Mucosa of descending colon (tissue), 3 donors: ENCODE results near the gene SPAG7. TPM values are rescaled to one million over a fixed set of nuclear protein-coding genes. Genes with fewer than 3 reads are reported as not detected.

Source experiments
- ATAC-seq: fragments of 200-7000 bp; cut with Tn5 transposase; one replicate; pipeline ENCODE4 v1.9.1; 2020; ENCODE audit warnings: mild to moderate bottlenecking, moderate library complexity
- DNase-seq, 3 donors: peaks; one replicate each; pipeline ENCODE4 v3.0.0-alpha.2; 2020
- H3K36me3 ChIP-seq: fragments of 200-600 bp; one replicate; pipeline ENCODE4 v1.8.0; 2021; ENCODE audit warnings: low read depth, mild to moderate bottlenecking
- H3K4me1 ChIP-seq: fragments of 200-600 bp; one replicate; pipeline ENCODE4 v1.8.0; 2021; ENCODE audit warnings: low read depth, mild to moderate bottlenecking
- H3K4me3 ChIP-seq: fragments of 200-600 bp; one replicate; pipeline ENCODE4 v1.8.0; 2021; ENCODE audit warnings: mild to moderate bottlenecking
- H3K9me3 ChIP-seq: fragments of 200-600 bp; one replicate; pipeline ENCODE4 v1.8.0; 2021; ENCODE audit warnings: mild to moderate bottlenecking
- intact Hi-C, 2 donors: fragments of 100-400 bp; cut with DNase I in 1 of 2; cut with micrococcal nuclease in 1 of 2; formaldehyde crosslinking; loops; one replicate each; pipeline versions ENCODE4 v1.11.0 to v1.11.1; 2022; cut with DNase I, micrococcal nuclease
- total RNA-seq, 3 donors: library from RNA; stranded (reverse); fragmentation: NEBNext Ultra II Directional in 2 of 3; extraction: Animal tissue kit (Norgen Biotek cat#: 25700) in 2 of 3; gene quantifications; one replicate each; pipeline versions ENCODE4 v1.2.1 to v1.2.4, GENCODE V29; 2021 to 2023
- TF ChIP-seq, protein P1 (sequence below): fragments of 200-600 bp; IDR thresholded peaks from one replicate; pipeline ENCODE4 v1.8.0; 2022; ENCODE audit warnings: antibody characterized with exemption, mild to moderate bottlenecking
- donor health status: DM: no; HTN: no; CAD: no; lungs with moderate emphysema.
- donor health status: DM: no; HTN: no; CAD: no.
- donor health status: DM: no; HTN: yes; CAD: no.

The SPAG7 gene
- total RNA-seq, 3 donors from 2014 or later: 41.3 to 54.0 (median 51.7) TPM

DNA sequence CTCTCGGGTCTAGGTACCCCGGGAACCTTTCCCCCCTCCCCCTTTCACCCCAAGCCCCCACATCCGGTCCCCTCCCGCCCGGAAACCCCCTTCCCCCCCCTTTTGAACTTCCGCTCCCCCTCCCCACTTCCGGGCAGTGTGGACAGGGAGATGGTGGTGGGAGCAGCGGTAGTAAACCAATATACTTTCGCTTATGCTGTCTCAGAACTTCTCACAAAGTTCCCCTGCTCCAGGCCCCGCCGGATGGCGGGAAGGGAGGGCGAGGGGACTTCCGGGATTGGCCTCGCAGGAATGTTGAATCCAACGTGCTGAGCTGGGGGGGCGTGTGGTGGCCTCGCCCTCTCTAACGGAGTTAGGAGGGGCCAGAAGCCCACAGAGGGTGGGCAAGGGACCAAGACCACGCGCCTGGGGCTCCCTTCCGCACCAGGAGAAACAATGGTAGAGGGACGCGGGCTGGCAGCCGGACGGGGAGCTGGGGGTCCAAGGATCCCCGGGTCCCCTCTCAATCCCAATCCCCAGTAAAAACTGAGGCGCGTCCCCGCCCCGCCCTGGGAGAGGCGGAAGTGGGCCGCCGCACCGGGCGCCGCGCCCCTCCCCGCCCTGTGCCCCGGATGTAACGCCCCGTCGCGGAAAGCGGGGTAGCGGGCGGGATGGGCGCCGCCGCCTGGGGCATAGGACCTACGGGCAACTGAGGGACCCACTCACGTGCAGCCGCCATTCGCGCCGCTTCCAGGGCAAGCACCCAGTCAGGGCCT lies 20.0 kb downstream of the SPAG7 start:
- Histone ChIP-seq H3K4me3 (peak overlapping the region; percentile 98), H3K9me3 (no peaks in the 10 kb centered on the region), H3K36me3 (no peaks in the 10 kb centered on the region), H3K4me1 (peaks cover 33% of the 10 kb centered on the region)
- intact Hi-C loops: no loop called here
- ATAC-seq (peak; percentile 62), DNase-seq (peak; percentile 83 to 89 (median 88))
- TF ChIP-seq, protein P1, sequence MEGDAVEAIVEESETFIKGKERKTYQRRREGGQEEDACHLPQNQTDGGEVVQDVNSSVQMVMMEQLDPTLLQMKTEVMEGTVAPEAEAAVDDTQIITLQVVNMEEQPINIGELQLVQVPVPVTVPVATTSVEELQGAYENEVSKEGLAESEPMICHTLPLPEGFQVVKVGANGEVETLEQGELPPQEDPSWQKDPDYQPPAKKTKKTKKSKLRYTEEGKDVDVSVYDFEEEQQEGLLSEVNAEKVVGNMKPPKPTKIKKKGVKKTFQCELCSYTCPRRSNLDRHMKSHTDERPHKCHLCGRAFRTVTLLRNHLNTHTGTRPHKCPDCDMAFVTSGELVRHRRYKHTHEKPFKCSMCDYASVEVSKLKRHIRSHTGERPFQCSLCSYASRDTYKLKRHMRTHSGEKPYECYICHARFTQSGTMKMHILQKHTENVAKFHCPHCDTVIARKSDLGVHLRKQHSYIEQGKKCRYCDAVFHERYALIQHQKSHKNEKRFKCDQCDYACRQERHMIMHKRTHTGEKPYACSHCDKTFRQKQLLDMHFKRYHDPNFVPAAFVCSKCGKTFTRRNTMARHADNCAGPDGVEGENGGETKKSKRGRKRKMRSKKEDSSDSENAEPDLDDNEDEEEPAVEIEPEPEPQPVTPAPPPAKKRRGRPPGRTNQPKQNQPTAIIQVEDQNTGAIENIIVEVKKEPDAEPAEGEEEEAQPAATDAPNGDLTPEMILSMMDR: no peak

DNA sequence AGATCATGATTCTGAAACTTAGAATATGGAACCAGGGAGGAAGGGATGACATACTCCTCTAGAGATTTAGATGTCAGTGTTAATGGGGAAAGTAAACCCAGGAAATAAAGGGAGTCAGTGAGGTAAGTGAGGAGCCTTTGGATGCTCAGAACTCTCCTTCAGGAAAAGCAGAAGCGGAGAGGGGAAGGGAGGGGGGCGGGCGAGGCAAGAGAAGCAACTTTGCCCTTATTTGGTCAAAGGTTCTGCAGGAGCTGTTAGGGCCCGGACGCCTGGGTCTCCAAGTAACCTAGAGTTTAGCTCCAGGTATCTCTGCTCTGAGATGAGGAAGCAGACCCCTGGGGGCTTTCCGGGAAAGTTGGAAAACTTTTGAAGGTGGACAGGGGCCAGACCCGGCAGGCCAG lies 20.6 kb downstream of the SPAG7 start:
- Histone ChIP-seq H3K9me3 (no peaks in the 10 kb centered on the region), H3K36me3 (no peaks in the 10 kb centered on the region), H3K4me3 (peak overlapping the region; percentile 98), H3K4me1 (peaks cover 35% of the 10 kb centered on the region)
- TF ChIP-seq, protein P1: no peak
- intact Hi-C loops: no loop called here
- ATAC-seq (no peak), DNase-seq (peak in 1 of 3 donors; percentile 64)

DNA sequence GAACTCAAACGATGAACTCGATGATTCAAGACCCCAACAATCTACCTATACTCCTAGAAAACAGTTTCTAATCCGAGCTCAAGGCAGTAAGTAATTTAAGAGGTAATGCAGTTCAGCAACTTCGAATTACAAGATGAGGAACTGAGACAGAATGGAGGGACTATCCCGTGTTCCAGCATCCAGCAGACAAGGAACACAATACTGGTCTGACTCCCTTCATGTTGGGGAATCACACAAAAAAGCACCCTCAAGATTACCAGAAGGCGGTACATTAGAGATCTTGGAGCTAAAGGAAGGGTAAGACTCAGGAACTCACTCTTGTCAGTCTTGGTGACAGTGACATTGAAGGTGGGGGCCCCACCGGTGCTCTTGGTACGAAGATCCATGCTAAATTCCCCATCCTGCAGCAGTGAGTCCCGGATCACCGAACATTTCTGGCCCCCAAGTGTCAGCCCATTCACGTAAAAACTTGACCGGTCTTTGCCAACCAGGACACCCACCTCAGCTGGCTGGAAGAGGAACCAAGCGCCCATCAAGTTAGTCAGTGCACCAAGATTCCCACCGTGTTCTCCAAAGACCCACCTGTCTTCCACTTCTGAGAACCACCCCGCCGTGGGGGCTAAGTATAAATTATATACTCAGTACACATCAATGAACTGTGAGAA lies 21.2 kb downstream of the SPAG7 start:
- Histone ChIP-seq H3K4me1 (peaks cover 40% of the 10 kb centered on the region), H3K9me3 (no peaks in the 10 kb centered on the region), H3K4me3 (no peak overlapping the region), H3K36me3 (no peaks in the 10 kb centered on the region)
- ATAC-seq (no peak), DNase-seq (no peak)
- TF ChIP-seq, protein P1: no peak
- intact Hi-C loops: no loop called here

DNA sequence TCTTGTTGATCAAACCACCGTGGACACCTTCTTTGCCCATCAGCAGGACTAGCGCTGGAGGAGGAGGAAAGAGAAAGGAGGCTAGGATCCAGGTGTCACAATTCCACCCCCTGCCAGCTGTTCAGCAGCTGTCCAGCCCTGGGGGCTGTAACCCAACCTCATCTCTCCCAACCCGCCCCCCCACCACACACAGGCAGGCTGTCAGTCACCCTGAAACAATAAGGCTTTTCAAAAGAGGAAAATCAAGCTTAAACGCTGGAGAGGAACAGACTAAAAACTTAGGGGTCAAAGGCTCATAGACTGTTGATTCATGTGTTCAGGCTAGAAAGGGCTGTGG lies 21.7 kb downstream of the SPAG7 start:
- Histone ChIP-seq H3K36me3 (no peaks in the 10 kb centered on the region), H3K4me1 (peaks cover 41% of the 10 kb centered on the region), H3K4me3 (no peak overlapping the region), H3K9me3 (no peaks in the 10 kb centered on the region)
- TF ChIP-seq, protein P1: no peak
- intact Hi-C loops: no loop called here
- no peak for DNase-seq
- ATAC-seq: no peak

DNA sequence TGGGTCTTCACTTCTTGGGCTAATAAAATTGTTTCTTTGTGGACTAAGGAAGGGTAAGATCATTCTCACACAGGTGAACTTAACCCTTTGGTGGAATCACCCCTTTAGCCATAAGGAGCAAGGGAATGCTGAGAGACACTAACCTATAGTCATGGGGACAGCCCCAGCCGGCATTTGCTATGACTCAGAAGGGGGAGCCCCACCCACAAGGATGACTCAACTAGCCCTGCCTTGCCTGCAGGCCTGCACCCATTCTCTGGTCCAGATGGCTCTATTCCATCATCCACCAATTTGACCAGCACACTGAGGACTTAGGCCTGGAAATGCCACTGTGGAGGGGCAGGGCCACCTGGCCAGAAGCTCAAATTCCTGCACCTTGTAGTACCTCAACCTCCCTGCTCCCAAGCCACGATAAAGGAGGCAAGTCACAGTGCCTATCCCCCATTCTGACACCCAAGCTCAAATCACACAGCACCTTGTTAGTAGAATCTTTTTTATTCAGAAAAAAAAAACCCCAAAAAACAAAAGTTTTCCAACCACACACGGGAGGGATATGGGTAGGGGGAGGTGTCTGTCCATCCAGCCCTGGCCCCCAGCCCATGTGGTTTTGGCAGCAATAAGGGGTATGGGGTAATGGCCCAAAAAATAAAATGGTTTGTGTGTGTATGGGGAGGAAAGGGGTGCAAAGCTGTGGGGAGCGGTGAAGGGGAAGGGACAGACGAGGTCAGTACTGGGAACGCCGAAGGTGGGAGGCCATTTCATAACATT lies 22.3 kb downstream of the SPAG7 start:
- no peak overlapping the region for H3K4me3 ChIP-seq
- peaks cover 38% of the 10 kb centered on the region for H3K4me1 ChIP-seq
- H3K9me3 ChIP-seq: no peaks in the 10 kb centered on the region
- TF ChIP-seq, protein P1: no peak
- no peaks in the 10 kb centered on the region for H3K36me3 ChIP-seq
- intact Hi-C loops: no loop called here
- peak; percentile 77 to 88 (median 82) for DNase-seq
- peak; percentile 33 for ATAC-seq
